ENCODE measurements around the gene ZNF354C. TPM values are rescaled to one million over a fixed set of nuclear protein-coding genes. Genes with fewer than 3 reads are reported as not detected.

ZNF354C gene
- total RNA-seq, 2 experiments from 2014 or later = not detected

DNA sequence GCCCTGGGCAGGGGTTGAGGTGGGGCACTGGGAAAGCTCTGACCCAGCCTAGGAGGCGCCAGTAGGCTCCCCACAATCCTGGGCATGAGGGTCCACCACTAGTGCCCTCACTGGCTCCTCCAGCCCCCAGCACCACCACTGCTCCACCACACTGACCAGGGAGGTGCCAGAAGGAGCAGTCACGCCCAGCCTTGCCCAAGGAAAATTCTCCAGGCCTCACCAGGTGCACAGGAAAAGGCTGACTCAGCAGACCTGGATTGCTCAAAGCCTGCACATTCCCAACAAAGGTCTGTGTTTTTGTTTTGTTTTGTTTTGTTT lies 62.9 kb downstream of the ZNF354C start:
- Histone ChIP-seq H4K20me1 (ENCODE audit: insufficient read depth, low read length) (no peaks in the 10 kb centered on the region), H3K27ac (ENCODE audit: low read depth, low read length, poor library complexity, severe bottlenecking) (no peak overlapping the region), H3K4me1 (ENCODE audit: insufficient read depth, low read length, poor library complexity, severe bottlenecking) (no peaks in the 10 kb centered on the region), H3K9me3 (ENCODE audit: low read length) (no peaks in the 10 kb centered on the region), H3K79me2 (ENCODE audit: insufficient read depth, low read depth, low read length) (no peaks in the 10 kb centered on the region), H3K36me3 (ENCODE audit: insufficient read depth, low read length) (no peaks in the 10 kb centered on the region), H3K4me2 (ENCODE audit: low read length) (no peak overlapping the region), H3K4me3 (ENCODE audit: low read depth, low read length, poor library complexity, severe bottlenecking) (no peak overlapping the region), H2AFZ (ENCODE audit: low read length) (no peak overlapping the region), H3K9me2 (ENCODE audit: insufficient read depth, low read length) (no peaks in the 10 kb centered on the region)
- DNase-seq (ENCODE audit: low spot score) = no peak
- TF ChIP-seq, protein P1, sequence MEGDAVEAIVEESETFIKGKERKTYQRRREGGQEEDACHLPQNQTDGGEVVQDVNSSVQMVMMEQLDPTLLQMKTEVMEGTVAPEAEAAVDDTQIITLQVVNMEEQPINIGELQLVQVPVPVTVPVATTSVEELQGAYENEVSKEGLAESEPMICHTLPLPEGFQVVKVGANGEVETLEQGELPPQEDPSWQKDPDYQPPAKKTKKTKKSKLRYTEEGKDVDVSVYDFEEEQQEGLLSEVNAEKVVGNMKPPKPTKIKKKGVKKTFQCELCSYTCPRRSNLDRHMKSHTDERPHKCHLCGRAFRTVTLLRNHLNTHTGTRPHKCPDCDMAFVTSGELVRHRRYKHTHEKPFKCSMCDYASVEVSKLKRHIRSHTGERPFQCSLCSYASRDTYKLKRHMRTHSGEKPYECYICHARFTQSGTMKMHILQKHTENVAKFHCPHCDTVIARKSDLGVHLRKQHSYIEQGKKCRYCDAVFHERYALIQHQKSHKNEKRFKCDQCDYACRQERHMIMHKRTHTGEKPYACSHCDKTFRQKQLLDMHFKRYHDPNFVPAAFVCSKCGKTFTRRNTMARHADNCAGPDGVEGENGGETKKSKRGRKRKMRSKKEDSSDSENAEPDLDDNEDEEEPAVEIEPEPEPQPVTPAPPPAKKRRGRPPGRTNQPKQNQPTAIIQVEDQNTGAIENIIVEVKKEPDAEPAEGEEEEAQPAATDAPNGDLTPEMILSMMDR (conservative IDR thresholded peaks at IDR 0.05; ENCODE audit: low read length) = no peak
- TF ChIP-seq EZH2phosphoT487 (IDR thresholded peaks at IDR 0.05; ENCODE audit: borderline replicate concordance, low read depth, low read length) = no peak
- intact Hi-C loops (cut with micrococcal nuclease; ENCODE audit: unreplicated experiment) = no loop called here
- BruUV-seq (replicated peaks) = no TSS peak
- CTCF ChIA-PET (ENCODE audit: unreplicated experiment) = no interaction called here
- POLR2A ChIA-PET = no interaction called here

DNA sequence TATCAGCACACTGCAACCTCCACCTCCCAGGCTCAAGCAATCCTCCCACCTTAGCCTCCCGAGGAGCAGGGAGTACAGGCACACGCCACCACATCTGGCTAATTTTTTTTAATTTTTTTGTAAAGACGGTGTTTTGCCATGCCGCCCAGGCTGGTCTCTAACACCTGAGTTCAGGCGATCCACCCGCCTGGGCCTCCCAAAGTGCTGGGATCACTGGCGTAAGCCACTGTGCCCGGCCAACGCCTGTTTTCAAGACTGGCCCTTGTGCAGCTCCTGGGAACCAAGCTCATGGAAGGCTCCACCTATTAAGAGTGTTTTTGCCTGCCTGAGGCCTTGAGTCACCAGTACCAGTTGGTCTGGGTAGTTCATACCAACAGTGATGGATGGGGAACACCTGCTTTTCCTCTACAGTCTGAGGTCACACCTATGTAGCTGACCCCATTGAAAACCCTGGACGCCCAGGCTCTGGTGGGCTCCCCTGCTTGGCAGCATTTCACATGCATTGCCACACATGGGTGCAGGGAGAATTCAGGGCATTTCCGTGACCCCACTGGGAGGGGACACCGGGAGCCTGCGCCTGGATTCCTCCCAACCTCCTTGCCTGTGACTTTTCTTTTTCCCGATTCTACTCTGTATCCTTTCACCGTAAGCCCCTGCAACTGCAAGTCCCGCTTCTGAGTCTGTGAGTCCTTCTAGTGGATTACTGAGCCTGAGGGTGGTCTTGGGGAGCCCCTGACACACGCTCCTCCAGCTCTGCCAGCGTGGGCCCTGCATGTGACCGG lies 63.5 kb downstream of the ZNF354C start:
- intact Hi-C loops (cut with micrococcal nuclease; ENCODE audit: unreplicated experiment) = no loop called here
- Histone ChIP-seq H3K4me2 (ENCODE audit: low read length) (no peak overlapping the region), H2AFZ (ENCODE audit: low read length) (no peak overlapping the region), H3K79me2 (ENCODE audit: insufficient read depth, low read depth, low read length) (no peaks in the 10 kb centered on the region), H3K36me3 (ENCODE audit: insufficient read depth, low read length) (no peaks in the 10 kb centered on the region), H3K4me3 (ENCODE audit: low read depth, low read length, poor library complexity, severe bottlenecking) (no peak overlapping the region), H3K4me1 (ENCODE audit: insufficient read depth, low read length, poor library complexity, severe bottlenecking) (no peaks in the 10 kb centered on the region), H3K9me3 (ENCODE audit: low read length) (no peaks in the 10 kb centered on the region), H4K20me1 (ENCODE audit: insufficient read depth, low read length) (no peaks in the 10 kb centered on the region), H3K9me2 (ENCODE audit: insufficient read depth, low read length) (no peaks in the 10 kb centered on the region), H3K27ac (ENCODE audit: low read depth, low read length, poor library complexity, severe bottlenecking) (no peak overlapping the region)
- TF ChIP-seq, protein P1 (conservative IDR thresholded peaks at IDR 0.05; ENCODE audit: low read length) = no peak
- no peak for TF ChIP-seq EZH2phosphoT487 (IDR thresholded peaks at IDR 0.05; ENCODE audit: borderline replicate concordance, low read depth, low read length)
- ChIA-PET POLR2A (no interaction called here), CTCF (ENCODE audit: unreplicated experiment) (no interaction called here)
- no TSS peak for BruUV-seq (replicated peaks)
- no peak for DNase-seq (ENCODE audit: low spot score)

DNA sequence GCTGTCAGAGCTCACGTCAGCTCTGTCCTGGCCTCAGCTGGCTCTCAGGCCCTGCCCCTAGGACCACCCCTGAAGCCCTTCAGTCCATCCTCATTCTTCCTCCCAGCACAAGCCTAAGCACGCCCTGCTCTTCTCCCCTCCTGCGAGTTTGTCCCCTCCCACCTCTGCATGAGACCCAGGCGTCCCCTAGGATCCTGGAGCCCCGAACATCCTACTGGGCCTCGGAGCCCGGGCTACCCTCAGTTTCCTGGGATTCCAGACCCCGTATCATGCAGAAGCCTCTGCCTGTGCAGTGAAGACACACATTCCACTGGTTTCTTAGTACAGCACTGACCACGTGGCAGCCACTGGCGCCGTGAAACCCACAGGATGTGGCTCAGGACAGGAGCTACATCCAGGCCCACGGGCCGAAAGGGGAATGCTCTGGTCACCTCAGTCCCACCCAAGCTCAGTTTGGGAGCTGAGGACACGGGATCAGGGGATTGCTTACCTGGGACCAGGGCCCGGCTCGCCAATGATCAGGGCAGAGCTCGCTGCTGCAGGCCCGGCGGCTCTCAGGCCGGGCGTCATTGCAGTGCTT lies 64.2 kb downstream of the ZNF354C start:
- Histone ChIP-seq H3K4me3 (ENCODE audit: low read depth, low read length, poor library complexity, severe bottlenecking) (no peak overlapping the region), H3K4me1 (ENCODE audit: insufficient read depth, low read length, poor library complexity, severe bottlenecking) (no peaks in the 10 kb centered on the region), H4K20me1 (ENCODE audit: insufficient read depth, low read length) (no peaks in the 10 kb centered on the region), H3K4me2 (ENCODE audit: low read length) (no peak overlapping the region), H3K79me2 (ENCODE audit: insufficient read depth, low read depth, low read length) (no peaks in the 10 kb centered on the region), H3K36me3 (ENCODE audit: insufficient read depth, low read length) (no peaks in the 10 kb centered on the region), H3K9me2 (ENCODE audit: insufficient read depth, low read length) (no peaks in the 10 kb centered on the region), H2AFZ (ENCODE audit: low read length) (no peak overlapping the region), H3K27ac (ENCODE audit: low read depth, low read length, poor library complexity, severe bottlenecking) (no peak overlapping the region), H3K9me3 (ENCODE audit: low read length) (no peaks in the 10 kb centered on the region)
- intact Hi-C loops (cut with micrococcal nuclease; ENCODE audit: unreplicated experiment) = no loop called here
- no TSS peak for BruUV-seq (replicated peaks)
- ChIA-PET POLR2A (no interaction called here), CTCF (ENCODE audit: unreplicated experiment) (no interaction called here)
- no peak for DNase-seq (ENCODE audit: low spot score)
- no peak for TF ChIP-seq EZH2phosphoT487 (IDR thresholded peaks at IDR 0.05; ENCODE audit: borderline replicate concordance, low read depth, low read length)
- TF ChIP-seq, protein P1 (conservative IDR thresholded peaks at IDR 0.05; ENCODE audit: low read length) = no peak
